Upper lobe of right lung (tissue), 1 donor: Measurements from ENCODE around the gene KREMEN2. TPM values are rescaled to one million over a fixed set of nuclear protein-coding genes. Genes with fewer than 3 reads are reported as not detected.

ENCODE experiments used
- ATAC-seq: fragments of 200-7000 bp; cut with Tn5 transposase; one replicate; pipeline ENCODE4 v1.9.1; 2020; ENCODE audit warnings: mild to moderate bottlenecking, moderate library complexity
- DNase-seq: peaks from one replicate; pipeline ENCODE4 v3.0.0-alpha.2; 2020
- H3K27ac ChIP-seq: fragments of 200-600 bp; one replicate; pipeline ENCODE4 v1.8.0; 2022
- H3K27me3 ChIP-seq: fragments of 200-600 bp; one replicate; pipeline ENCODE4 v1.8.0; 2022; ENCODE audit warnings: mild to moderate bottlenecking
- H3K36me3 ChIP-seq: fragments of 200-600 bp; one replicate; pipeline ENCODE4 v1.8.0; 2022
- H3K4me1 ChIP-seq: fragments of 200-600 bp; one replicate; pipeline ENCODE4 v1.8.0; 2022
- H3K4me3 ChIP-seq: fragments of 200-600 bp; one replicate; pipeline ENCODE4 v1.8.0; 2022; ENCODE audit warnings: mild to moderate bottlenecking
- H3K9me3 ChIP-seq: fragments of 200-600 bp; one replicate; pipeline ENCODE4 v1.8.0; 2022
- intact Hi-C: fragments of 100-400 bp; cut with DNase I; formaldehyde crosslinking; loops from one replicate; pipeline ENCODE4 v1.11.0; 2022
- total RNA-seq: library from RNA; stranded (reverse); fragmentation: NEBNext Ultra II Directional; extraction: Animal tissue kit (Norgen Biotek cat#: 25700); gene quantifications from one replicate; pipeline ENCODE4 v1.2.1, GENCODE V29; 2021
- TF ChIP-seq, protein P1 (sequence below): fragments of 200-600 bp; IDR thresholded peaks from one replicate; pipeline ENCODE4 v1.8.0; 2022; ENCODE audit warnings: antibody characterized with exemption
- donor health status: DM: no; HTN: yes; CAD: no; lungs with severe emphysema.

The KREMEN2 gene
- total RNA-seq, 1 donor from 2014 or later, result not detected

DNA sequence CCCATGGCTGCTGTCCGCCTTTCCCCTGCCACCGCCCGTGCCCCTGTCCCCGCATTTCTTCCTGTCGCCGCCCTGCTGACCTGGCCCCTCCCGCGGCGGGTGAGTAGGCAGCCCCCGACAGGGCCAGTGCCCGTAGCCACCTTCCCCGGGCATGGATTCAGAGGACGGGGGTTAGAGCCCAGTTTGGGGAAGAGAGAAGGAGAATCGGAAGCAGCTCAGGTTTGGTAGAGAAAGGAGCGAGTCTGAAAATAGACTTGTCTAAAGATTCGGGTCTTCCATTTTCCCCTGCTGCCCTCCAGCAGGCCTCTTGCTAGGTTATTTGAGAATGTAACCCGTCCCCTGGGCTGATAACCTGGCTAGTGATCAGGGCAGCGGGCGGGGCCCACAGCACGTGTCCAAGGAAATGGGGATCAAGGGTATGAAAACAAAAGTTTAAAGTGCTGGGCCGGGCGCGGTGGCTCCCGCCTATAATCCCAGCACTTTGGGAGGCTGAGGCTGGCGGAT, 40.8 kb downstream of the KREMEN2 start:
- intact Hi-C loops, result no loop called here
- Histone ChIP-seq H3K27me3 (peaks cover 20% of the 10 kb centered on the region), H3K4me3 (peak overlapping the region; percentile 37), H3K27ac (peak overlapping the region; percentile 60), H3K9me3 (no peaks in the 10 kb centered on the region), H3K36me3 (no peaks in the 10 kb centered on the region), H3K4me1 (peaks cover 19% of the 10 kb centered on the region)
- TF ChIP-seq, protein P1, sequence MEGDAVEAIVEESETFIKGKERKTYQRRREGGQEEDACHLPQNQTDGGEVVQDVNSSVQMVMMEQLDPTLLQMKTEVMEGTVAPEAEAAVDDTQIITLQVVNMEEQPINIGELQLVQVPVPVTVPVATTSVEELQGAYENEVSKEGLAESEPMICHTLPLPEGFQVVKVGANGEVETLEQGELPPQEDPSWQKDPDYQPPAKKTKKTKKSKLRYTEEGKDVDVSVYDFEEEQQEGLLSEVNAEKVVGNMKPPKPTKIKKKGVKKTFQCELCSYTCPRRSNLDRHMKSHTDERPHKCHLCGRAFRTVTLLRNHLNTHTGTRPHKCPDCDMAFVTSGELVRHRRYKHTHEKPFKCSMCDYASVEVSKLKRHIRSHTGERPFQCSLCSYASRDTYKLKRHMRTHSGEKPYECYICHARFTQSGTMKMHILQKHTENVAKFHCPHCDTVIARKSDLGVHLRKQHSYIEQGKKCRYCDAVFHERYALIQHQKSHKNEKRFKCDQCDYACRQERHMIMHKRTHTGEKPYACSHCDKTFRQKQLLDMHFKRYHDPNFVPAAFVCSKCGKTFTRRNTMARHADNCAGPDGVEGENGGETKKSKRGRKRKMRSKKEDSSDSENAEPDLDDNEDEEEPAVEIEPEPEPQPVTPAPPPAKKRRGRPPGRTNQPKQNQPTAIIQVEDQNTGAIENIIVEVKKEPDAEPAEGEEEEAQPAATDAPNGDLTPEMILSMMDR, result no peak
- DNase-seq, result peak; percentile 83
- ATAC-seq, result peak; percentile 6

- Histone ChIP-seq H3K27me3 (peaks cover 27% of the 10 kb centered on the region), H3K9me3 (no peaks in the 10 kb centered on the region), H3K27ac (peak overlapping the region; percentile 45), H3K36me3 (no peaks in the 10 kb centered on the region), H3K4me3 (no peak overlapping the region), H3K4me1 (peaks cover 22% of the 10 kb centered on the region)
- DNase-seq (no peak), ATAC-seq (no peak)
- TF ChIP-seq, protein P1, result no peak
- intact Hi-C loops, result no loop called here
These were observed 43.2 kb downstream of the KREMEN2 start for GRCh38 chr16:3007059-3007956.

DNA sequence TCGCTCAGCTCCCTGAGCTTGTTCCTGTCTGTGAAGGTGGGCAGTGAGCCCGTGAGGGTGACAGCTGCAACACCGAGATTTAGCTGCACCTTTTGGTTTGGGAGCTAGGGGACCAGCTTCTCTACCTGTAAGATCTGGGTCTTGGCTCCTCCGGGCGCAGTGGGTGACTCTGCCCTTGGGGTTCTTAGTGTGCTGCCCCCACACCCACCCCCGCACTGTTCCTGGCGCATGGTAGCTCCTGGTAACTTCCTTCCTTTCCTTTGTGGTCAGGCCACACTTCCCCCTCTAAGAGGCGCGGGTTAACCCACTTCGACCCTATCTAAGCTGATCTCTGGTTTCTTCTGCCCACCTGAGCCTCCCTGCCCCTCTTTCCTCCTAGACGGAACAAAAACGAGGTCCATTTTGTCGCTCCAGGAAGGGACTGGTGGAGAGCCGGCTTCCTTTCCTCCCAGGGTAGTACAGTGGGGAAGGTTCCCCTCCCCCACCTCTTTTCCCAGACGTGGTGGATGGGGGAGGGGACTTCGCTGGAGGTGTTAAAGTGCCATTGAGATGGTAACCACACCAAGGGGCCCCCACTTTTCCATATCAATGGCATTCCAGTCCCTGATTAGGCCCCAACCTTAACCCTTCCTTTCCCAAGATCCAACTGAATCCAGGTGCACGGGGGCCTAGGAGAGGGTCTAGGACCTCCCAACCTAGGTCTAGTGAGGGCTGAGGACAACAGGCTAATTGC, 44.0 kb downstream of the KREMEN2 start:
- DNase-seq, result peak; percentile 84
- no peak overlapping the region for H3K4me3 ChIP-seq
- peaks cover 27% of the 10 kb centered on the region for H3K27me3 ChIP-seq
- peaks cover 22% of the 10 kb centered on the region for H3K4me1 ChIP-seq
- ATAC-seq, result no peak
- TF ChIP-seq, protein P1, result no peak
- peak overlapping the region; percentile 45 for H3K27ac ChIP-seq
- intact Hi-C loops, result no loop called here
- H3K36me3 ChIP-seq, result no peaks in the 10 kb centered on the region
- H3K9me3 ChIP-seq, result no peaks in the 10 kb centered on the region

DNA sequence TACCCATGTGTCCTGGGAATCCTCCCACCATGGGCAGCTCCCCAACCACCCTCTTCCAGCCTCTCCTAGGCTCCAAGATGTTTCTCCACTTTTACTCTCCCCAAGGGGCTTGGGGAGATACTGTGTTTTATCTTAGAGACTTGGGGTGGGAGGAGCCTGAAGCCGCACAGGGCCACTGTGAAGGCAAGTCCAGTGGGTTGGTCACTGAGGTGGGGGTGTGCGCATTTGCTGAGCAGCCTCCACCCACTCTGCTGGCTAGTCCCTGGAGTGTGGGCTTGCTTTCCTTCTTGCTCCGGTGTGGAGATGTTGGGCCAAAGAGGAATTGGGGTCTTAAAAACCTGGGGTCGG, 44.6 kb downstream of the KREMEN2 start:
- H3K27ac ChIP-seq, result no peak overlapping the region
- TF ChIP-seq, protein P1, result no peak
- H3K36me3 ChIP-seq, result no peaks in the 10 kb centered on the region
- ATAC-seq, result no peak
- DNase-seq, result no peak
- no peak overlapping the region for H3K4me3 ChIP-seq
- no peaks in the 10 kb centered on the region for H3K9me3 ChIP-seq
- peaks cover 32% of the 10 kb centered on the region for H3K27me3 ChIP-seq
- H3K4me1 ChIP-seq, result peaks cover 22% of the 10 kb centered on the region
- intact Hi-C loops, result no loop called here

DNA sequence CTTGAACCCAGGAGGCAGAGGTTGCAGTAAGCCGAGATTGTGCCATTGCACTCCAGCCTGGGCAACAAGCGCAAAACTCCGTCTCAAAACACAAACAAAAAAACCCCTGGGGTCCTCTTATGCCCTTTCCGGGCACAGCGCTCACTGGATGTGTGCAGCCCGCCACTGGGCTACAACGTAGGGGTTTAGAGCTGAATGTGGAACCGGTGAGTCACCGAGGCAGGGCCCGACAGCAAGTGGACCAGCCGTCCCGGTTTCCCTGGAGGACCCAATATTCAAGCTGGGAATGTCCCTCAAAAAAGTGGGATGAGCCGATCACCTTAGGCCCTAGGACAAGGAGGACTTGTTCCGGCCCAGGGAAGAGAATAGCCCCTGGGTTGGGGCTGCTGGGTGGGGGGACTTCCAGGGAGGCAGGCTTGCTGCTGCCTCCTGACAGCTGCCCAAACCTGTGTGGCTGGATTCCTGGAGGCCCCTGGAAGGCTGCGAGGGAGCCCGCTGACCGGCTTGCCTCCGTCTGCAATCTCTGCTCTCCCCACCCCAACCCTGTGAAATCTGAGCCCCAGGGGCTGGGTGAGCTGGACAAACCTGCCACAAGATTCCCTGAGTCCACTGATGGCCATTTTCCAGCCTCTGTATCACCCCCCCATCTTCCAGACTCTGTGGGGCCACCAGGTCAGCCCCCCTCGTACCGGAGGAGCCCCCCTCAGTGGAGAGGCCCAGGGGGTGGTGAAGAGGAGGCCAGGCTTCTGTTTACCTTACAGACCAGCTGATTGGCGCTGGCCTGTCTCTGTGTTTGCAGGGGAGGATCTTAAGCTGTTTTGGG, 45.7 kb downstream of the KREMEN2 start:
- ATAC-seq, result peak; percentile 71

More for the DNA sequence above, 45.7 kb downstream of the KREMEN2 start:
- Histone ChIP-seq H3K27me3 (peaks cover 33% of the 10 kb centered on the region), H3K4me1 (peaks cover 22% of the 10 kb centered on the region), H3K36me3 (no peaks in the 10 kb centered on the region), H3K27ac (peak overlapping the region; percentile 78), H3K9me3 (no peaks in the 10 kb centered on the region), H3K4me3 (no peak overlapping the region)
- peak; percentile 90 for DNase-seq
- intact Hi-C loops, result no loop called here
- TF ChIP-seq, protein P1, result no peak
